ENCODE results near the gene SSH2. TPM values are rescaled to one million over a fixed set of nuclear protein-coding genes. Genes with fewer than 3 reads are reported as not detected.

SSH2 gene
- total and polyA plus RNA-seq, 9 of the 15 experiments (the other 6 are each of a cell fraction or from before 2014, with no cell fraction given) = 3.9 to 16.1 (median 10.2) TPM

- TF ChIP-seq CTCFL (IDR thresholded peaks at IDR 0.05; ENCODE audit: borderline replicate concordance, insufficient read depth, low read depth, low read length, poor library complexity, severe bottlenecking) (peak; percentile 73), IRF2 (CRISPR knock-in tag; IDR thresholded peaks at IDR 0.05) (no peak; the same call in 1 of the 2 replicates), E2F4 (CRISPR knock-in tag; IDR thresholded peaks at IDR 0.05; ENCODE audit: low read depth) (peak; percentile 79), TRIM25 (IDR thresholded peaks at IDR 0.05; ENCODE audit: borderline replicate concordance) (no peak), MYC (IDR thresholded peaks at IDR 0.05; ENCODE audit: low read depth, low read length) (no peak), MYC (CRISPR knock-in tag; IDR thresholded peaks at IDR 0.05; ENCODE audit: borderline replicate concordance, low read depth) (no peak), STAG1 (CRISPR knock-in tag; IDR thresholded peaks at IDR 0.05; ENCODE audit: borderline replicate concordance) (peak; percentile 81; the same call in 1 of the 2 replicates), YY1 (IDR thresholded peaks at IDR 0.05; ENCODE audit: borderline replicate concordance in 1 of 3, control insufficient read depth in 1 of 3, extremely low read depth in 1 of 3, insufficient read depth in 3 of 3, insufficient read length in 1 of 3, insufficient replicate concordance in 2 of 3, low read depth in 1 of 3, low read length in 2 of 3) (peak in 1 of 3 experiments; percentile 19), ZBTB7A (IDR thresholded peaks at IDR 0.05; ENCODE audit: borderline replicate concordance, control insufficient read depth, low read depth, low read length) (peak; percentile 98), MXD1 (CRISPR knock-in tag; IDR thresholded peaks at IDR 0.05; ENCODE audit: borderline replicate concordance, poor library complexity, severe bottlenecking) (no peak), FOXP1 (CRISPR knock-in tag; IDR thresholded peaks at IDR 0.05) (peak; percentile 93), STAT5B (CRISPR knock-in tag; IDR thresholded peaks at IDR 0.05) (no peak), ZNF695 (CRISPR knock-in tag; IDR thresholded peaks at IDR 0.05) (no peak), ZNF511 (CRISPR knock-in tag; IDR thresholded peaks at IDR 0.05) (peak; percentile 99), FOXO4 (CRISPR knock-in tag; IDR thresholded peaks at IDR 0.05) (no peak), ADNP (tag; IDR thresholded peaks at IDR 0.05) (no peak), RBM25 (IDR thresholded peaks at IDR 0.05; ENCODE audit: low read depth, low read length, severe bottlenecking) (no peak)
Measured at GRCh38 chr17:29593591-29594518, 336.2 kb downstream of the SSH2 start (continued).
